Measurements from ENCODE around the gene ABHD12.

The ABHD12 gene

DNA sequence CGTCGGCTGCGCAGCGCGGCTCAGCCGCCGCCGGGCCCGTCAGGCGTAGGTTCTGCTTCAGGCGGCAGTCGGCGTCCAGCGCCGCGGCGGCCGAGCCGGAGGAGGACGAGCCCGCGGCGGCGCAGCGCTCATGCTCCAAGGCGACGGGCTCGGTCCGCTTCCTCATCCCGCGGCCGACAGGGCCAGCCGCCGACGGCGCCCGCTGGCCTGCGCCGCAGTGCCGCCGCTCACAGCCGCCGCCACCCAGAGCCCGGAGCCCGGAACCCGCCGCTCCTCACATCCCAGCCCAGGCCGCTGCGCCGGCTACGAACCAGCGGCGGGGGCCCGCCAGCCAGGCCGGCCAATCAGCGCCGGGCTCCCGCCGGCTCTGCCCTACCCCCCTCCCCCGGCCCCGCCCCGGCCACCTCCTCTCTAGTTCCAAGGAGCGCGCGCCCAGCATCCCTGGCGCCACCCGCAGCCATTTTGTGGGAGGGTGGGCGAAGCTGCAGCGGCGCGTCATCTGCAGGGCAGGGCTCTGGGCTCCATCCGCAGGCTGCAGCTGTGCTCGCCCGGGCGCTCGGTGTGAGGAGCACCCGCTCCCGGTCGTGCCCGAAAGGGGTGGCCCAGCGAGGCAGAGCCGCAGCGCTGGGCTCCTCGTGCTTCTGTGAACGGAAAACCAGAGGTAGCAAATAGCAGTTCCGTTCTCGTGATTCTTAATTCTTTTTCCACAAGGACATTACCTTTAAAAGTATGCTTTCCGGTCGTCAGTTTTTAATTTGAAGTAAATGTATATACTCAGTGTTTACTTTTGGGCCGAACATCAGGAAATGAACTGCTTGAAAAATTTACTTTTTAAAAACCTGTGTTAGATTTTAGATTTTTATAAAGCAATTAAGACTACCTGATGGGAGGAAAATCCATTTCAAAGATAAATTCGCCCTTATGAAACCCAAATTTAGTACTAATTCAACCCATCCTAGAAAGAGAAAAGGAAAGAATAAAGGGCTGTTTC is at the start of gene ABHD12:
Gene ABHD12, minus strand, starts transcription at position 298 of the 991 bp plus-strand sequence. Its CDS starts 132 bp downstream, at position 166.
- TF ChIP-seq BACH2 (CRISPR knock-in tag; IDR thresholded peaks at IDR 0.05; ENCODE audit: borderline replicate concordance) (no peak), ZFP3 (CRISPR knock-in tag; IDR thresholded peaks at IDR 0.05) (no peak), RARB (CRISPR knock-in tag; IDR thresholded peaks at IDR 0.05) (no peak), ZNF8 (CRISPR knock-in tag; IDR thresholded peaks at IDR 0.05) (0 out of 2 replicates have a peak, but pooled peaks have one; percentile 15), POU6F1 (CRISPR knock-in tag; IDR thresholded peaks at IDR 0.05; ENCODE audit: borderline replicate concordance, low read depth) (0 out of 2 replicates have a peak, but pooled peaks have one; percentile 13), ISL1 (CRISPR knock-in tag; IDR thresholded peaks at IDR 0.05) (no peak)
- peak; percentile 97 for ATAC-seq

- no peak for ATAC-seq
- no peak for TF ChIP-seq OSR1 (CRISPR knock-in tag; IDR thresholded peaks at IDR 0.05)
- TF ChIP-seq, protein P1, sequence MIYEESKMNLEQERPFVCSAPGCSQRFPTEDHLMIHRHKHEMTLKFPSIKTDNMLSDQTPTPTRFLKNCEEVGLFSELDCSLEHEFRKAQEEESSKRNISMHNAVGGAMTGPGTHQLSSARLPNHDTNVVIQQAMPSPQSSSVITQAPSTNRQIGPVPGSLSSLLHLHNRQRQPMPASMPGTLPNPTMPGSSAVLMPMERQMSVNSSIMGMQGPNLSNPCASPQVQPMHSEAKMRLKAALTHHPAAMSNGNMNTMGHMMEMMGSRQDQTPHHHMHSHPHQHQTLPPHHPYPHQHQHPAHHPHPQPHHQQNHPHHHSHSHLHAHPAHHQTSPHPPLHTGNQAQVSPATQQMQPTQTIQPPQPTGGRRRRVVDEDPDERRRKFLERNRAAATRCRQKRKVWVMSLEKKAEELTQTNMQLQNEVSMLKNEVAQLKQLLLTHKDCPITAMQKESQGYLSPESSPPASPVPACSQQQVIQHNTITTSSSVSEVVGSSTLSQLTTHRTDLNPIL (CRISPR knock-in tag; IDR thresholded peaks at IDR 0.05; ENCODE audit: low read depth): no peak
- TF ChIP-seq CSDC2 (CRISPR knock-in tag; IDR thresholded peaks at IDR 0.05): no peak
These were observed 48.7 kb upstream of the ABHD12 start for GRCh38 chr20:25439328-25439727.

- no peak for TF ChIP-seq TSHZ2 (CRISPR knock-in tag; IDR thresholded peaks at IDR 0.05)
- TF ChIP-seq ZFP30 (CRISPR knock-in tag; IDR thresholded peaks at IDR 0.05): no peak
- no peak for TF ChIP-seq PATZ1 (CRISPR knock-in tag; IDR thresholded peaks at IDR 0.05; ENCODE audit: borderline replicate concordance)
- no peak for TF ChIP-seq SNAI2 (CRISPR knock-in tag; IDR thresholded peaks at IDR 0.05)
- no peak for TF ChIP-seq ISL1 (CRISPR knock-in tag; IDR thresholded peaks at IDR 0.05)
- TF ChIP-seq RARB (CRISPR knock-in tag; IDR thresholded peaks at IDR 0.05): no peak
- TF ChIP-seq TOX (CRISPR knock-in tag; IDR thresholded peaks at IDR 0.05; ENCODE audit: borderline replicate concordance): no peak
- TF ChIP-seq PPARA (CRISPR knock-in tag; IDR thresholded peaks at IDR 0.05; ENCODE audit: borderline replicate concordance): no peak
- TF ChIP-seq TCF4 (CRISPR knock-in tag; IDR thresholded peaks at IDR 0.05; ENCODE audit: borderline replicate concordance): no peak
- TF ChIP-seq GLIS3 (CRISPR knock-in tag; IDR thresholded peaks at IDR 0.05): no peak
- no peak for TF ChIP-seq CSDC2 (CRISPR knock-in tag; IDR thresholded peaks at IDR 0.05)
- TF ChIP-seq ESRRG (CRISPR knock-in tag; IDR thresholded peaks at IDR 0.05): no peak
- no peak for TF ChIP-seq ZNF8 (CRISPR knock-in tag; IDR thresholded peaks at IDR 0.05)
- no peak for TF ChIP-seq ZNF565 (CRISPR knock-in tag; conservative IDR thresholded peaks at IDR 0.05; ENCODE audit: low read depth)
- no peak for TF ChIP-seq BACH2 (CRISPR knock-in tag; IDR thresholded peaks at IDR 0.05; ENCODE audit: borderline replicate concordance)
- no peak for ATAC-seq
These were observed 46.5 kb upstream of the ABHD12 start for GRCh38 chr20:25437153-25437581.

- ATAC-seq: no peak
- TF ChIP-seq ISL1 (CRISPR knock-in tag; IDR thresholded peaks at IDR 0.05) (no peak), ZNF565 (CRISPR knock-in tag; conservative IDR thresholded peaks at IDR 0.05; ENCODE audit: low read depth) (no peak), CSDC2 (CRISPR knock-in tag; IDR thresholded peaks at IDR 0.05) (no peak), ZFP30 (CRISPR knock-in tag; IDR thresholded peaks at IDR 0.05) (no peak)
These were observed 33.9 kb upstream of the ABHD12 start for GRCh38 chr20:25424536-25424935.
